ENCODE data around the gene CFHR5.
"Not testable (repeated sequence)": the region's sequence is repeated elsewhere in the genome, so short reads cannot be mapped to it uniquely, and the experiment has no call there.

The CFHR5 gene

GRCh38 chr1:197024460-197024859, 47.1 kb downstream of the CFHR5 start:
- DNase-seq = no peak

- no peak for DNase-seq
Measured at GRCh38 chr1:197027359-197027758, 50.0 kb downstream of the CFHR5 start.

- no peak for DNase-seq
Measured at GRCh38 chr1:197029749-197030148, 52.4 kb downstream of the CFHR5 start.

- not testable (repeated sequence) for DNase-seq
Measured at GRCh38 chr1:197034631-197035339, 57.4 kb downstream of the CFHR5 start.

GRCh38 chr1:197036861-197037260, 59.5 kb downstream of the CFHR5 start:
- DNase-seq = no peak

GRCh38 chr1:197041486-197042353, 64.4 kb downstream of the CFHR5 start:
- DNase-seq = no peak

GRCh38 chr1:197042676-197043341, 65.5 kb downstream of the CFHR5 start:
- no peak for DNase-seq

GRCh38 chr1:197049100-197049499, 71.7 kb downstream of the CFHR5 start:
- no peak for DNase-seq
